ENCODE data around the gene SLC5A6. TPM values are rescaled to one million over a fixed set of nuclear protein-coding genes. Genes with fewer than 3 reads are reported as not detected.

Gene SLC5A6
- 8.1 TPM for total RNA-seq (2013)
- polyA plus RNA-seq: 10 to 100 TPM in 2 of 3 donors, 1 to 10 TPM in 1; 8.1 to 21.7 (median 10.2) TPM
- polyA minus RNA-seq: 8.2 and 9.3 TPM in 2 replicates
- 9.7 to 17.5 (median 12.1) reads per million in 11 experiments for total RNA-seq

GRCh38 chr2:27211943-27212625 lies at the start of gene SLC5A6, which contains the start of gene ATRAID:
TSS of gene SLC5A6 (minus strand) at chr2:27212268. CDS start at chr2:27207650, 4,618 bp downstream.
TSS of gene ATRAID (plus strand) at chr2:27212041. CDS start at chr2:27212369, 328 bp downstream.
- peak within 1 kb of the TSS; percentile 91 for H2AFZ ChIP-seq (ENCODE audit: insufficient read depth, low read depth, low read length, poor library complexity, severe bottlenecking)
- H3K4me3 Mint-ChIP-seq: peak within 1 kb of the TSS; percentile 92 to 98
- H3K36me3 ChIP-seq (replicated peaks in 1 of 2; ENCODE audit: control insufficient read depth in 1 of 2, insufficient read depth in 2 of 2, low read length in 2 of 2): peaks cover 14 to 44% of the 10 kb centered on the region in 2 donors
- peaks cover 29 to 34% of the 10 kb centered on the region in 2 donors for H3K36me3 Mint-ChIP-seq
- no peaks in the 10 kb centered on the region for H3K9me3 ChIP-seq (replicated peaks in 1 of 2; ENCODE audit: control insufficient read depth in 1 of 2, insufficient read depth in 1 of 2, low read length in 2 of 2)
- TF ChIP-seq CTCF (IDR thresholded peaks at IDR 0.05): no peak
- H3K79me2 ChIP-seq (ENCODE audit: insufficient read depth, low read length): peaks cover 9% of the 10 kb centered on the region
- H3K9me3 Mint-ChIP-seq: peaks cover 0 to 3% (median 0%) of the 10 kb centered on the region in 7 donors
- peaks cover 17 to 24% of the 10 kb centered on the region in 2 donors for H3K4me1 ChIP-seq (ENCODE audit: control insufficient read depth in 1 of 2, insufficient read depth in 2 of 2, low read length in 2 of 2)
- H3K4me1 Mint-ChIP-seq: peaks cover 23% of the 10 kb centered on the region
- H3K4me3 ChIP-seq (replicated peaks in 1 of 3; ENCODE audit: low read depth in 2 of 3, low read length in 3 of 3): peak within 1 kb of the TSS; percentile 66 to 86 (median 78)
- peaks cover 0 to 1% (median 0%) of the 10 kb centered on the region in 3 donors for H3K27me3 Mint-ChIP-seq (ENCODE audit: low read depth in 3 of 3)
- whole genome bisulfite sequencing (ENCODE audit: insufficient coverage): under 1% methylated on average over 68 of the region's 73 CpGs
- H3K4me2 ChIP-seq (replicated peaks; ENCODE audit: extremely low read depth, low read length, poor library complexity, severe bottlenecking): peak within 1 kb of the TSS; percentile 80
- intact Hi-C loops (cut with micrococcal nuclease): loop anchor here (1.0 to 5.0 kb wide), 6 partner anchors 78 to 280 kb away; partner anchors contain the start of genes GTF3C2 (in 1 of the 2), KHK (in 1 of the 2), NRBP1 (in 1 of the 2) and PREB (in 1 of the 2)
- H3K27ac Mint-ChIP-seq: peak within 1 kb of the TSS; percentile 98 to 100 (median 100)
- DNase-seq: peak; percentile 81 to 84 (median 84)
- H4K20me1 ChIP-seq (ENCODE audit: insufficient read depth, low read length): no peaks in the 10 kb centered on the region
- H3K27ac ChIP-seq (ENCODE audit: low read depth in 1 of 2, low read length in 2 of 2): peak within 1 kb of the TSS; percentile 94 to 99
- no peaks in the 10 kb centered on the region for H3K27me3 ChIP-seq (ENCODE audit: control insufficient read depth in 2 of 2, insufficient read depth in 2 of 2, low read length in 2 of 2)
- peak within 1 kb of the TSS; percentile 98 for H3K9ac ChIP-seq (ENCODE audit: insufficient read depth, low read length, poor library complexity, severe bottlenecking)

DNA sequence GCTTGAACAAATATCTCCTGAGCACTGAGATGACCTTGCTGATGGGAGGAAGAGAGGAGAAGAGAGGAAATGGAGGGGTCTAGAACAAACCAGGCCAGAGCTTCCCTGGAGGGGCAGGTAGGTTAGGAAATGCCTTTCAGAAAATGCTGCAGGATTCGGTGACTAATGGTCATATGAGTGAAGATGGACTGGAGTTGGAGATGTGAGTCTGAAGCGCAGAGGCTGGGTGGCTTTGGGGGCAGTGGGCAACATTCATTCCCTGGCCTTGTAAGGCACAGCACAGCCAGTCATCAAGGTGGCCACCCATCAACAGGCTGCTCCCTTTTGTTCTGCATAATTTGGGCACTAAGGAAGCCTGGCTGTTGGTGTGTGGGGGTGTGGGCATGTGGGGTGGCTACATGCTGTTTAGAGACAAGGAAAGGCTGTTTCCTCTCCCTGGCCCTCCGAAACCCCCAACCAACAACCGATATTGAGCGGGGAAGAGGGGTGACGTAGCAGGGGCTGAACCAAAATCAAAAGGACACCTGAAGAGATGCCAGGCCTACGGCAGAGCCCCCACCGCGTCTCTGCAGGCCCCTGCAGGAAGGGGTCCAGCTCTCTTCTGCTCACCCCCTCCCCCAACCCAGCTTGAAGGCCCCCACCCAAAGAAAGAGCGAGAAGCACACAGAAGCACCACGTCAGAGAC lies 49.3 kb upstream of the SLC5A6 start:
- peaks cover 0 to 18% (median 13%) of the 10 kb centered on the region in 7 donors for H3K9me3 Mint-ChIP-seq
- peak overlapping the region; percentile 96 for H3K4me2 ChIP-seq (replicated peaks; ENCODE audit: extremely low read depth, low read length, poor library complexity, severe bottlenecking)

More for the DNA sequence above, 49.3 kb upstream of the SLC5A6 start:
- Histone ChIP-seq H3K9ac (ENCODE audit: insufficient read depth, low read length, poor library complexity, severe bottlenecking) (no peak overlapping the region), H3K27me3 (ENCODE audit: control insufficient read depth in 2 of 2, insufficient read depth in 2 of 2, low read length in 2 of 2) (peaks cover 60 to 77% of the 10 kb centered on the region in 2 donors), H2AFZ (ENCODE audit: insufficient read depth, low read depth, low read length, poor library complexity, severe bottlenecking) (peak overlapping the region; percentile 77), H3K79me2 (ENCODE audit: insufficient read depth, low read length) (no peaks in the 10 kb centered on the region), H3K27ac (ENCODE audit: low read depth in 1 of 2, low read length in 2 of 2) (no peak overlapping the region), H3K9me3 (replicated peaks in 1 of 2; ENCODE audit: control insufficient read depth in 1 of 2, insufficient read depth in 1 of 2, low read length in 2 of 2) (peaks cover 0 to 36% of the 10 kb centered on the region in 2 donors), H4K20me1 (ENCODE audit: insufficient read depth, low read length) (no peaks in the 10 kb centered on the region), H3K4me3 (replicated peaks in 1 of 3; ENCODE audit: low read depth in 2 of 3, low read length in 3 of 3) (no peak overlapping the region), H3K36me3 (replicated peaks in 1 of 2; ENCODE audit: control insufficient read depth in 1 of 2, insufficient read depth in 2 of 2, low read length in 2 of 2) (no peaks in the 10 kb centered on the region), H3K4me1 (ENCODE audit: control insufficient read depth in 1 of 2, insufficient read depth in 2 of 2, low read length in 2 of 2) (peaks cover 26 to 38% of the 10 kb centered on the region in 2 donors)
- DNase-seq: no peak
- H3K4me1 Mint-ChIP-seq: peaks cover 29% of the 10 kb centered on the region
- peak overlapping the region in 1 of 7 donors; percentile 79 for H3K27ac Mint-ChIP-seq
- 81% methylated on average over 7 of the region's 11 CpGs for WGBS (ENCODE audit: insufficient coverage)
- peaks cover 37 to 43% (median 40%) of the 10 kb centered on the region in 3 donors for H3K27me3 Mint-ChIP-seq (ENCODE audit: low read depth in 3 of 3)
- H3K4me3 Mint-ChIP-seq: peak overlapping the region; percentile 51 to 87
- no peak for TF ChIP-seq CTCF (IDR thresholded peaks at IDR 0.05)
- peaks cover 10 to 22% of the 10 kb centered on the region in 2 donors for H3K36me3 Mint-ChIP-seq
- intact Hi-C loops (cut with micrococcal nuclease): no loop called here

Data from CD14-positive monocyte (primary cell).